GM12878 (cell line): ENCODE results near the gene CNTNAP2. TPM values are rescaled to one million over a fixed set of nuclear protein-coding genes. Genes with fewer than 3 reads are reported as not detected.

Source experiments
- ATAC-seq: fragments of 200-7000 bp; cut with Tn5 transposase; 3 replicates; pipeline ENCODE4 v1.9.1; 2020; ENCODE audit warnings: mild to moderate bottlenecking, moderate library complexity
- BruUV-seq: library from RNA; stranded (reverse); fragments of 400-500 nt; replicated peaks from 2 replicates; lab custom pipeline; 2021; lab: Mats Ljungman, UMichigan
- CTCF ChIA-PET: fragments of 300-600 bp; sonication (Branson Sonifier 250); formaldehyde crosslinking; extraction: SDS; loops from one replicate; lab custom pipeline; 2021; ENCODE audit warnings: inconsistent platforms; lab: Yijun Ruan, JAX
- POLR2A ChIA-PET: fragments of 350-600 bp; formaldehyde crosslinking; extraction: SDS; loops from one replicate; lab custom pipeline; 2021; ENCODE audit warnings: inconsistent platforms; lab: Charles Lee
- RAD21 ChIA-PET: fragments of 300-600 bp; sonication (Branson Sonifier 250); formaldehyde crosslinking; loops from one replicate; lab custom pipeline; 2023; ENCODE audit warnings: antibody characterized with exemption; ENCODE audit not compliant: unreplicated experiment; lab: Charles Lee
- SMC1A ChIA-PET: fragments of 300-600 bp; sonication (Branson Sonifier 250); formaldehyde crosslinking; loops from one replicate; lab custom pipeline; 2023; ENCODE audit not compliant: unreplicated experiment, uncharacterized antibody; lab: Charles Lee
- DNase-seq: peaks from one replicate; pipeline ENCODE4 v3.0.0-alpha.2; 2011; ENCODE audit warnings: low read depth, low spot score
- FAIRE-seq: peaks from 3 replicates; lab custom pipeline; 2011; peaks lifted over from hg19 to GRCh38; lab: Jason Lieb, UNC
- H2AFZ ChIP-seq: 2 replicates; pipeline ENCODE4 v1.6.0; 2011; ENCODE audit warnings: low read depth, low read length, control low read depth; ENCODE audit not compliant: control insufficient read depth
- H3K27ac ChIP-seq: 2 replicates; pipeline ENCODE4 v1.5.1; 2011; ENCODE audit warnings: control low read depth; ENCODE audit not compliant: control insufficient read depth, insufficient read depth
- H3K27me3 ChIP-seq, 2 experiments: replicated peaks in 1 of 2; 2 replicates each; pipeline versions ENCODE4 v1.6.0 to v1.6.1; 2011; ENCODE audit warnings: low read length in 1 of 2; ENCODE audit not compliant: control insufficient read depth in 2 of 2, insufficient read depth in 2 of 2
- H3K36me3 ChIP-seq, 2 experiments: 2 replicates each; pipeline ENCODE4 v1.5.1; 2011; ENCODE audit warnings: low read length in 1 of 2; ENCODE audit not compliant: control insufficient read depth in 2 of 2, insufficient read depth in 2 of 2
- H3K4me1 ChIP-seq: 2 replicates; pipeline ENCODE4 v1.6.1; 2011; ENCODE audit warnings: mild to moderate bottlenecking, low read length, moderate library complexity, mixed read lengths; ENCODE audit not compliant: control insufficient read depth, insufficient read depth
- H3K4me2 ChIP-seq: 2 replicates; pipeline ENCODE4 v1.6.0; 2011; ENCODE audit warnings: control low read depth; ENCODE audit not compliant: control insufficient read depth, insufficient read depth
- H3K4me3 ChIP-seq: fragments of 200-600 bp; sonication (generic); 2 replicates; pipeline ENCODE4 v1.5.1; 2016
- H3K79me2 ChIP-seq: 2 replicates; pipeline ENCODE4 v1.6.0; 2011; ENCODE audit warnings: low read length; ENCODE audit not compliant: control insufficient read depth, insufficient read depth
- H3K9ac ChIP-seq: 2 replicates; pipeline ENCODE4 v1.8.0; 2011; ENCODE audit warnings: low read length, control low read depth, mixed read lengths; ENCODE audit not compliant: control insufficient read depth, insufficient read depth
- H3K9me3 ChIP-seq: replicated peaks from 3 replicates; pipeline ENCODE4 v1.5.1; 2011; ENCODE audit warnings: mild to moderate bottlenecking, low read length; ENCODE audit not compliant: control insufficient read depth, insufficient read depth
- H4K20me1 ChIP-seq: 2 replicates; pipeline ENCODE4 v1.6.0; 2011; ENCODE audit not compliant: control insufficient read depth, insufficient read depth
- BCL11A ChIP-seq: IDR thresholded peaks from 2 replicates; pipeline ENCODE4 v1.6.1; 2011; ENCODE audit warnings: low read depth, low read length
- BCL3 ChIP-seq: IDR thresholded peaks from 2 replicates; pipeline ENCODE4 v1.6.1; 2011; ENCODE audit warnings: borderline replicate concordance, low read depth, mild to moderate bottlenecking, moderate library complexity, low read length; ENCODE audit not compliant: insufficient read depth, poor library complexity, severe bottlenecking
- BRCA1 ChIP-seq: IDR thresholded peaks from 2 replicates; pipeline ENCODE4 v1.6.1; 2011; ENCODE audit warnings: low read depth, low read length, improper control_type of control experiment
- ETV6 ChIP-seq, 2 experiments: fragments of 450-650 bp in 1 of 2; IDR thresholded peaks in 1 of 2; conservative IDR thresholded peaks in 1 of 2; 2 replicates each; pipeline ENCODE4 v1.6.1; 2014; ENCODE audit warnings: antibody characterized with exemption in 1 of 2, borderline replicate concordance in 1 of 2, low read depth in 1 of 2, mild to moderate bottlenecking in 1 of 2, moderate library complexity in 1 of 2
- GATAD2B ChIP-seq: fragments of 450-650 bp; conservative IDR thresholded peaks from 2 replicates; pipeline ENCODE4 v1.6.1; 2017; ENCODE audit warnings: low read depth, mild to moderate bottlenecking, moderate library complexity
- JUND ChIP-seq: IDR thresholded peaks from 2 replicates; pipeline ENCODE4 v1.6.1; 2012; ENCODE audit warnings: low read depth, mild to moderate bottlenecking, low read length, improper control_type of control experiment, moderate library complexity
- KAT2A ChIP-seq: conservative IDR thresholded peaks from 2 replicates; pipeline ENCODE4 v1.6.1; 2011; ENCODE audit warnings: low read depth, low read length; ENCODE audit not compliant: control insufficient read depth
- MTA3 ChIP-seq: IDR thresholded peaks from 2 replicates; pipeline ENCODE4 v1.6.1; 2012; ENCODE audit warnings: low read length, inconsistent platforms, borderline replicate concordance
- NR2C1 ChIP-seq: fragments of 450-650 bp; IDR thresholded peaks from 2 replicates; pipeline ENCODE4 v1.6.1; 2017; ENCODE audit warnings: antibody characterized with exemption, mild to moderate bottlenecking, moderate library complexity
- NR2C2 ChIP-seq: IDR thresholded peaks from 2 replicates; pipeline ENCODE4 v1.6.1; 2011; ENCODE audit warnings: borderline replicate concordance, low read depth; ENCODE audit not compliant: control insufficient read depth, insufficient read length
- PML ChIP-seq: IDR thresholded peaks from 2 replicates; pipeline ENCODE4 v1.6.1; 2012; ENCODE audit warnings: low read length, inconsistent platforms
- RCOR1 ChIP-seq: conservative IDR thresholded peaks from 2 replicates; pipeline ENCODE4 v1.6.1; 2012; ENCODE audit warnings: low read depth, low read length, improper control_type of control experiment
- RELA ChIP-seq: fragments of 450-650 bp; IDR thresholded peaks from 2 replicates; pipeline ENCODE4 v1.8.0; 2014; ENCODE audit warnings: borderline replicate concordance; ENCODE audit not compliant: partially characterized antibody
- STAT1 ChIP-seq: fragments of 450-650 bp; conservative IDR thresholded peaks from 2 replicates; pipeline ENCODE4 v1.6.1; 2014; ENCODE audit warnings: antibody characterized with exemption, mild to moderate bottlenecking
- TARDBP ChIP-seq: IDR thresholded peaks from 2 replicates; pipeline ENCODE4 v1.6.1; 2016; ENCODE audit warnings: borderline replicate concordance
- WGBS: methylation state at CpG from one replicate; pipeline ENCODE4 v1.1.6; 2016; ENCODE audit warnings: low lambda C conversion rate; ENCODE audit not compliant: insufficient replicate concordance, insufficient coverage; ENCODE audit errors: missing lambda C conversion rate; 5-methylcytosine and 5-hydroxymethylcytosine counted together
- in situ Hi-C: fragments of 300-500 bp; cut with MboI; formaldehyde crosslinking; loops from 9 replicates; pipeline ENCODE4 v1.14.3; 2018; ENCODE audit warnings: mixed read lengths
- intact Hi-C: fragments of 100-400 bp; cut with micrococcal nuclease; formaldehyde crosslinking; loops from one replicate; pipeline ENCODE4 v1.14.2; 2022; ENCODE audit not compliant: unreplicated experiment
- polyA plus RNA-seq, 11 experiments: library from polyadenylated mRNA; depleted of rRNA in 4 of 11; unstranded in 6 of 11; stranded (reverse) in 5 of 11; fragments of >200 nt; fragmentation: Nextera tagmentation in 4 of 11; fragmentation: Illumina TruSeq in 1 of 11; extraction: Ambion mirVana in 4 of 11; extraction: Trizol in 1 of 11; gene quantifications; 1 replicate in 1 of 11; 2 replicates in 10 of 11; pipeline versions ENCODE4 v1.2.1 to v1.2.3, GENCODE V29; 2011 to 2016; ENCODE audit warnings: inconsistent platforms in 2 of 11, missing spikeins in 2 of 11, low read depth in 1 of 11
- total RNA-seq, 4 experiments: library from RNA; depleted of rRNA in 3 of 4; stranded (reverse); fragments of >200 nt in 3 of 4; fragmentation: Illumina TruSeq in 1 of 4; extraction: Trizol in 1 of 4; gene quantifications; 2 replicates each; pipeline versions ENCODE4 v1.2.1 to v1.2.3, GENCODE V29; 2013 to 2021
- TF ChIP-seq, protein P1 (sequence below): fragments of 450-650 bp; IDR thresholded peaks from 2 replicates; pipeline ENCODE4 v1.6.1; 2018; ENCODE audit warnings: borderline replicate concordance, mild to moderate bottlenecking; ENCODE audit not compliant: partially characterized antibody

Gene CNTNAP2
- total and polyA plus RNA-seq, 10 of the 15 experiments (the other 5 are each of a cell fraction or from before 2014, with no cell fraction given), result 0.03 to 0.08 (median 0.03) TPM; not detected in 7

- Histone ChIP-seq H3K27me3 (no peaks in the 10 kb centered on the region), H3K79me2 (no peaks in the 10 kb centered on the region), H3K9ac (no peak overlapping the region), H3K4me1 (no peaks in the 10 kb centered on the region), H3K4me3 (no peak overlapping the region), H3K36me3 (no peaks in the 10 kb centered on the region), H4K20me1 (no peaks in the 10 kb centered on the region), H3K4me2 (no peak overlapping the region), H3K9me3 (no peaks in the 10 kb centered on the region), H2AFZ (no peak overlapping the region), H3K27ac (no peak overlapping the region)
- TF ChIP-seq, protein P1, sequence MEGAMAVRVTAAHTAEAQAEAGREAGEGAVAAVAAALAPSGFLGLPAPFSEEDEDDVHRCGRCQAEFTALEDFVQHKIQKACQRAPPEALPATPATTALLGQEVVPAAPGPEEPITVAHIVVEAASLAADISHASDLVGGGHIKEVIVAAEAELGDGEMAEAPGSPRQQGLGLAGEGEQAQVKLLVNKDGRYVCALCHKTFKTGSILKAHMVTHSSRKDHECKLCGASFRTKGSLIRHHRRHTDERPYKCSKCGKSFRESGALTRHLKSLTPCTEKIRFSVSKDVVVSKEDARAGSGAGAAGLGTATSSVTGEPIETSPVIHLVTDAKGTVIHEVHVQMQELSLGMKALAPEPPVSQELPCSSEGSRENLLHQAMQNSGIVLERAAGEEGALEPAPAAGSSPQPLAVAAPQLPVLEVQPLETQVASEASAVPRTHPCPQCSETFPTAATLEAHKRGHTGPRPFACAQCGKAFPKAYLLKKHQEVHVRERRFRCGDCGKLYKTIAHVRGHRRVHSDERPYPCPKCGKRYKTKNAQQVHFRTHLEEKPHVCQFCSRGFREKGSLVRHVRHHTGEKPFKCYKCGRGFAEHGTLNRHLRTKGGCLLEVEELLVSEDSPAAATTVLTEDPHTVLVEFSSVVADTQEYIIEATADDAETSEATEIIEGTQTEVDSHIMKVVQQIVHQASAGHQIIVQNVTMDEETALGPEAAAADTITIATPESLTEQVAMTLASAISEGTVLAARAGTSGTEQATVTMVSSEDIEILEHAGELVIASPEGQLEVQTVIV, result no peak
- no peak for TF ChIP-seq BCL3
- DNase-seq (no peak), FAIRE-seq (no peak), ATAC-seq (no peak)
- intact Hi-C loops, result no loop called here
- in situ Hi-C loops, result no loop called here
- 51% methylated on average over 11 of the region's 12 CpGs for WGBS
- RAD21 ChIA-PET, result no interaction called here
- no TSS peak for BruUV-seq
- SMC1A ChIA-PET, result no interaction called here
- POLR2A ChIA-PET, result no interaction called here
- CTCF ChIA-PET, result no interaction called here
Observed at GRCh38 chr7:146661929-146662328, 545.3 kb downstream of the CNTNAP2 start.

- H3K27ac ChIP-seq, result no peak overlapping the region
- no peaks in the 10 kb centered on the region for H4K20me1 ChIP-seq
- WGBS, result 68% methylated on average over 12 of the region's 12 CpGs
- no peak overlapping the region for H3K4me2 ChIP-seq
- POLR2A ChIA-PET, result no interaction called here
- no peak overlapping the region for H2AFZ ChIP-seq
- RAD21 ChIA-PET, result no interaction called here
- H3K9me3 ChIP-seq, result no peaks in the 10 kb centered on the region
- no peaks in the 10 kb centered on the region for H3K79me2 ChIP-seq
- no peak for FAIRE-seq
- SMC1A ChIA-PET, result no interaction called here
- no peak for ATAC-seq
- no peak for DNase-seq
- intact Hi-C loops, result no loop called here
- no peaks in the 10 kb centered on the region for H3K27me3 ChIP-seq
- no peaks in the 10 kb centered on the region for H3K4me1 ChIP-seq
- H3K4me3 ChIP-seq, result no peak overlapping the region
- BruUV-seq, result no TSS peak
- no peak overlapping the region for H3K9ac ChIP-seq
- no peaks in the 10 kb centered on the region for H3K36me3 ChIP-seq
- in situ Hi-C loops, result no loop called here
- CTCF ChIA-PET, result no interaction called here
- TF ChIP-seq BRCA1 (no peak), MTA3 (no peak), NR2C2 (no peak), ETV6 (conservative IDR thresholded peaks at IDR 0.05 in 1 of 2, IDR thresholded peaks at IDR 0.05 in 1 of 2; ENCODE audit: borderline replicate concordance in 1 of 2, low read depth in 1 of 2) (no peak), STAT1 (no peak), TARDBP (no peak), JUND (no peak), KAT2A (no peak), NR2C1 (no peak), PML (no peak), RCOR1 (no peak), GATAD2B (no peak), RELA (no peak), BCL11A (no peak)
Observed at GRCh38 chr7:146665023-146665422, 548.4 kb downstream of the CNTNAP2 start.
